Trophoblast cell (in vitro differentiated cells and primary cell): Measurements from ENCODE around the gene UNC79.
A peak's percentile ranks its signal among the peaks of the same experiment; 100 is the strongest.

Source experiments
- DNase-seq, 2 donors: peaks; one replicate each; pipeline ENCODE4 v3.0.0-alpha.2; 2016
- H2AFZ ChIP-seq: 2 replicates; pipeline ENCODE4 v1.6.1; 2013; ENCODE audit warnings: low read length, moderate library complexity, mild to moderate bottlenecking; ENCODE audit not compliant: insufficient read depth, poor library complexity
- H2AK5ac ChIP-seq: 2 replicates; pipeline ENCODE4 v1.6.1; 2013; ENCODE audit warnings: mild to moderate bottlenecking, low read length
- H2BK120ac ChIP-seq: 2 replicates; pipeline ENCODE4 v1.6.1; 2013; ENCODE audit warnings: low read length, mild to moderate bottlenecking, moderate library complexity; ENCODE audit not compliant: insufficient read depth, poor library complexity
- H2BK12ac ChIP-seq: 2 replicates; pipeline ENCODE4 v1.6.1; 2013; ENCODE audit warnings: mild to moderate bottlenecking, low read length, moderate library complexity
- H2BK5ac ChIP-seq: 2 replicates; pipeline ENCODE4 v1.6.1; 2013; ENCODE audit warnings: low read length, low read depth, moderate library complexity, mild to moderate bottlenecking; ENCODE audit not compliant: poor library complexity
- H3K14ac ChIP-seq: 2 replicates; pipeline ENCODE4 v1.6.1; 2013; ENCODE audit warnings: mild to moderate bottlenecking, low read length
- H3K18ac ChIP-seq: 2 replicates; pipeline ENCODE4 v1.6.1; 2013; ENCODE audit warnings: mild to moderate bottlenecking, low read length
- H3K23ac ChIP-seq: 2 replicates; pipeline ENCODE4 v1.6.1; 2013; ENCODE audit warnings: low read length
- H3K27ac ChIP-seq: 2 replicates; pipeline ENCODE4 v1.5.1; 2013; ENCODE audit warnings: low read depth, mild to moderate bottlenecking, inconsistent platforms, low read length, moderate library complexity
- H3K27me3 ChIP-seq: 2 replicates; pipeline ENCODE4 v1.6.1; 2013; ENCODE audit warnings: inconsistent platforms, mild to moderate bottlenecking, low read length, moderate library complexity; ENCODE audit not compliant: insufficient read depth
- H3K36me3 ChIP-seq, 2 experiments: 1 replicate in 1 of 2; 2 replicates in 1 of 2; pipeline ENCODE4 v1.6.1; 2013; ENCODE audit warnings: low read length in 2 of 2, mild to moderate bottlenecking in 2 of 2, moderate library complexity in 1 of 2; ENCODE audit not compliant: insufficient read depth in 2 of 2, control insufficient read depth in 1 of 2
- H3K4ac ChIP-seq: 2 replicates; pipeline ENCODE4 v1.6.1; 2013; ENCODE audit warnings: low read depth, mild to moderate bottlenecking, low read length, moderate library complexity
- H3K4me1 ChIP-seq, 2 experiments: 1 replicate in 1 of 2; 2 replicates in 1 of 2; pipeline ENCODE4 v1.6.1; 2013; ENCODE audit warnings: low read length in 2 of 2, mild to moderate bottlenecking in 2 of 2, moderate library complexity in 1 of 2; ENCODE audit not compliant: insufficient read depth in 2 of 2, control insufficient read depth in 1 of 2
- H3K4me2 ChIP-seq: 2 replicates; pipeline ENCODE4 v1.6.1; 2013; ENCODE audit warnings: inconsistent platforms, mild to moderate bottlenecking, low read length, moderate library complexity
- H3K4me3 ChIP-seq: 2 replicates; pipeline ENCODE4 v1.5.1; 2013; ENCODE audit warnings: mild to moderate bottlenecking, low read depth, low read length, inconsistent platforms
- H3K79me1 ChIP-seq: one replicate; pipeline ENCODE4 v1.6.1; 2013; ENCODE audit warnings: low read length
- H3K79me2 ChIP-seq: 2 replicates; pipeline ENCODE4 v1.6.1; 2013; ENCODE audit warnings: low read length, mild to moderate bottlenecking; ENCODE audit not compliant: control insufficient read depth, insufficient read depth, poor library complexity
- H3K9ac ChIP-seq: 2 replicates; pipeline ENCODE4 v1.6.1; 2013; ENCODE audit warnings: mild to moderate bottlenecking, low read length
- H3K9me3 ChIP-seq: 2 replicates; pipeline ENCODE4 v1.6.1; 2013; ENCODE audit warnings: low read depth, mild to moderate bottlenecking, control low read depth, inconsistent platforms, low read length; ENCODE audit not compliant: insufficient read depth
- H4K12ac ChIP-seq: 2 replicates; pipeline ENCODE4 v1.6.1; 2013; ENCODE audit warnings: low read depth, mild to moderate bottlenecking, low read length, moderate library complexity
- H4K8ac ChIP-seq: 2 replicates; pipeline ENCODE4 v1.6.1; 2013; ENCODE audit warnings: low read depth, mild to moderate bottlenecking, low read length, moderate library complexity
- H4K91ac ChIP-seq: one replicate; pipeline ENCODE4 v1.6.1; 2013; ENCODE audit warnings: low read depth, mild to moderate bottlenecking, low read length, moderate library complexity
- WGBS: extraction: QIAGEN DNeasy Blood & Tissue Kit; methylation state at CpG from one replicate; pipeline ENCODE4 v1.1.7; 2013; ENCODE audit warnings: missing lambda C conversion rate; ENCODE audit not compliant: insufficient read length, insufficient coverage; ENCODE audit errors: extremely low coverage; 5-methylcytosine and 5-hydroxymethylcytosine counted together

The UNC79 gene

GRCh38 chr14:93751946-93752655, 321.4 kb downstream of the UNC79 start:
- Histone ChIP-seq H3K14ac (no peak overlapping the region), H4K8ac (no peak overlapping the region), H3K18ac (no peak overlapping the region), H3K79me2 (no peaks in the 10 kb centered on the region), H3K4me3 (no peak overlapping the region), H2BK5ac (no peak overlapping the region), H3K4me1 (peaks cover 13 to 16% of the 10 kb centered on the region in 2 experiments), H4K91ac (no peak overlapping the region), H3K4me2 (no peak overlapping the region), H3K23ac (no peak overlapping the region), H3K9me3 (no peaks in the 10 kb centered on the region), H4K12ac (no peak overlapping the region), H3K79me1 (peaks cover 2% of the 10 kb centered on the region), H3K27me3 (no peaks in the 10 kb centered on the region), H3K27ac (no peak overlapping the region), H2BK12ac (no peak overlapping the region), H3K36me3 (no peaks in the 10 kb centered on the region), H3K4ac (no peak overlapping the region), H3K9ac (no peak overlapping the region), H2BK120ac (peak overlapping the region; percentile 7), H2AK5ac (no peak overlapping the region), H2AFZ (no peak overlapping the region)
- WGBS = no CpG with 5 or more reads among the region's 19 CpGs
- no peak for DNase-seq

- no peak overlapping the region for H2BK12ac ChIP-seq
- no peak for DNase-seq
- H3K79me2 ChIP-seq = no peaks in the 10 kb centered on the region
- H3K23ac ChIP-seq = no peak overlapping the region
- no peak overlapping the region for H3K4me3 ChIP-seq
- H4K8ac ChIP-seq = no peak overlapping the region
- no peak overlapping the region for H4K12ac ChIP-seq
- no peak overlapping the region for H3K18ac ChIP-seq
- H3K4ac ChIP-seq = no peak overlapping the region
- no CpG with 5 or more reads among the region's 4 CpGs for WGBS
- no peak overlapping the region for H3K27ac ChIP-seq
- H2AFZ ChIP-seq = no peak overlapping the region
- H3K4me2 ChIP-seq = no peak overlapping the region
- H3K14ac ChIP-seq = no peak overlapping the region
- no peak overlapping the region for H2BK120ac ChIP-seq
- H4K91ac ChIP-seq = no peak overlapping the region
- H3K27me3 ChIP-seq = no peaks in the 10 kb centered on the region
- peaks cover 4 to 6% of the 10 kb centered on the region in 2 experiments for H3K4me1 ChIP-seq
- H3K36me3 ChIP-seq = no peaks in the 10 kb centered on the region
- H3K9ac ChIP-seq = no peak overlapping the region
- H2AK5ac ChIP-seq = no peak overlapping the region
- H2BK5ac ChIP-seq = no peak overlapping the region
- H3K9me3 ChIP-seq = no peaks in the 10 kb centered on the region
- H3K79me1 ChIP-seq = no peaks in the 10 kb centered on the region
Observed at GRCh38 chr14:93752980-93753561, 322.3 kb downstream of the UNC79 start.

GRCh38 chr14:93753647-93754046, 322.9 kb downstream of the UNC79 start:
- H2BK12ac ChIP-seq = no peak overlapping the region
- no peak overlapping the region for H2BK5ac ChIP-seq
- no peak overlapping the region for H3K14ac ChIP-seq
- H3K23ac ChIP-seq = no peak overlapping the region
- no peak overlapping the region for H4K8ac ChIP-seq
- H3K27me3 ChIP-seq = no peaks in the 10 kb centered on the region
- no peak overlapping the region for H2BK120ac ChIP-seq
- no peaks in the 10 kb centered on the region for H3K9me3 ChIP-seq
- no peak overlapping the region for H2AFZ ChIP-seq
- H4K12ac ChIP-seq = no peak overlapping the region
- no peaks in the 10 kb centered on the region for H3K36me3 ChIP-seq
- H3K9ac ChIP-seq = no peak overlapping the region
- no peaks in the 10 kb centered on the region for H3K79me2 ChIP-seq
- H3K18ac ChIP-seq = no peak overlapping the region
- no peak overlapping the region for H3K4me3 ChIP-seq
- no peak overlapping the region for H3K27ac ChIP-seq
- peaks cover 0 to 2% of the 10 kb centered on the region in 2 experiments for H3K4me1 ChIP-seq
- H2AK5ac ChIP-seq = no peak overlapping the region
- WGBS = no CpG with 5 or more reads among the region's 8 CpGs
- no peaks in the 10 kb centered on the region for H3K79me1 ChIP-seq
- no peak overlapping the region for H3K4me2 ChIP-seq
- H3K4ac ChIP-seq = no peak overlapping the region
- no peak overlapping the region for H4K91ac ChIP-seq
- DNase-seq = no peak

GRCh38 chr14:93757206-93757605, 326.5 kb downstream of the UNC79 start:
- Histone ChIP-seq H3K4me2 (no peak overlapping the region), H3K4ac (no peak overlapping the region), H3K9me3 (peaks cover 3% of the 10 kb centered on the region), H4K12ac (no peak overlapping the region), H2AFZ (no peak overlapping the region), H4K8ac (no peak overlapping the region), H3K27ac (no peak overlapping the region), H3K9ac (no peak overlapping the region), H2BK120ac (no peak overlapping the region), H2BK5ac (no peak overlapping the region), H3K23ac (no peak overlapping the region), H3K14ac (no peak overlapping the region), H2AK5ac (no peak overlapping the region), H3K18ac (no peak overlapping the region), H3K79me2 (no peaks in the 10 kb centered on the region), H3K4me3 (no peak overlapping the region), H2BK12ac (no peak overlapping the region), H3K36me3 (no peaks in the 10 kb centered on the region), H3K27me3 (no peaks in the 10 kb centered on the region), H3K79me1 (no peaks in the 10 kb centered on the region), H3K4me1 (peaks cover 5% of the 10 kb centered on the region in 2 experiments), H4K91ac (no peak overlapping the region)
- WGBS = no CpG with 5 or more reads among the region's 12 CpGs
- no peak for DNase-seq
